ENCODE measurements around the gene CLASP1.
"Not testable (repeated sequence)": the region's sequence is repeated elsewhere in the genome, so short reads cannot be mapped to it uniquely, and the experiment has no call there.

The CLASP1 gene

GRCh38 chr2:121649149-121649595 lies at the start of gene CLASP1:
TSS of gene CLASP1 (minus strand) at chr2:121649462. CDS start at chr2:121605895, 43,567 bp downstream.
- no peak for DNase-seq

- DNase-seq = no peak
Observed at GRCh38 chr2:121698318-121698930, 49.2 kb upstream of the CLASP1 start.

- no peak for DNase-seq
Observed at GRCh38 chr2:121697108-121697631, 47.9 kb upstream of the CLASP1 start.

GRCh38 chr2:121696410-121696930 lies 47.2 kb upstream of the CLASP1 start:
- DNase-seq = no peak

- DNase-seq = no peak
Observed at GRCh38 chr2:121695171-121695451, 45.8 kb upstream of the CLASP1 start.

GRCh38 chr2:121694398-121695170 lies 45.3 kb upstream of the CLASP1 start:
- no peak for DNase-seq

- DNase-seq = not testable (repeated sequence)
Observed at GRCh38 chr2:121690572-121690971, 41.3 kb upstream of the CLASP1 start.

GRCh38 chr2:121690095-121690494 lies 40.8 kb upstream of the CLASP1 start:
- DNase-seq = no peak

- DNase-seq = no peak
Observed at GRCh38 chr2:121689356-121689755, 40.1 kb upstream of the CLASP1 start.

- DNase-seq = no peak
Observed at GRCh38 chr2:121688820-121689219, 39.6 kb upstream of the CLASP1 start.

GRCh38 chr2:121686902-121687301 lies 37.6 kb upstream of the CLASP1 start:
- DNase-seq = no peak

GRCh38 chr2:121686218-121686617 lies 37.0 kb upstream of the CLASP1 start:
- DNase-seq = no peak

GRCh38 chr2:121682396-121683298 lies 33.4 kb upstream of the CLASP1 start:
- no peak for DNase-seq

- no peak for DNase-seq
Observed at GRCh38 chr2:121677855-121678254, 28.6 kb upstream of the CLASP1 start.

- DNase-seq = not testable (repeated sequence)
Observed at GRCh38 chr2:121671621-121672020, 22.4 kb upstream of the CLASP1 start.

GRCh38 chr2:121670181-121670580 lies 20.9 kb upstream of the CLASP1 start:
- DNase-seq = no peak

GRCh38 chr2:121667618-121668017 lies 18.4 kb upstream of the CLASP1 start:
- no peak for DNase-seq

GRCh38 chr2:121666042-121666441 lies 16.8 kb upstream of the CLASP1 start:
- DNase-seq = no peak

GRCh38 chr2:121665504-121665903 lies 16.2 kb upstream of the CLASP1 start:
- no peak for DNase-seq

- no peak for DNase-seq
Observed at GRCh38 chr2:121664713-121665112, 15.5 kb upstream of the CLASP1 start.

- DNase-seq = no peak
Observed at GRCh38 chr2:121664086-121664485, 14.8 kb upstream of the CLASP1 start.

GRCh38 chr2:121663434-121663833 lies 14.2 kb upstream of the CLASP1 start:
- no peak for DNase-seq

GRCh38 chr2:121662656-121663055 lies 13.4 kb upstream of the CLASP1 start:
- no peak for DNase-seq
